Measurements from ENCODE around the gene E2F6. TPM values are rescaled to one million over a fixed set of nuclear protein-coding genes. Genes with fewer than 3 reads are reported as not detected.
A peak's percentile ranks its signal among the peaks of the same experiment; 100 is the strongest.

E2F6 gene
- polyA plus RNA-seq, 1 of the 3 experiments (the other 2 are of a cell fraction): 15.3 TPM

- TF ChIP-seq CTCF (IDR thresholded peaks at IDR 0.05) (peak; percentile 18; the same call in 1 of the 2 replicates), SIN3A (IDR thresholded peaks at IDR 0.05; ENCODE audit: borderline replicate concordance, low read depth, low read length) (no peak), TAF1 (IDR thresholded peaks at IDR 0.05; ENCODE audit: borderline replicate concordance, low read depth, low read length) (peak; percentile 63; the same call in 1 of the 2 replicates), EZH2phosphoT487 (IDR thresholded peaks at IDR 0.05; ENCODE audit: borderline replicate concordance, low read depth) (0 out of 2 replicates have a peak, but pooled peaks have one; percentile 40)
Observed at GRCh38 chr2:11482473-11483035, 16.6 kb upstream of the E2F6 start (continued).

DNA sequence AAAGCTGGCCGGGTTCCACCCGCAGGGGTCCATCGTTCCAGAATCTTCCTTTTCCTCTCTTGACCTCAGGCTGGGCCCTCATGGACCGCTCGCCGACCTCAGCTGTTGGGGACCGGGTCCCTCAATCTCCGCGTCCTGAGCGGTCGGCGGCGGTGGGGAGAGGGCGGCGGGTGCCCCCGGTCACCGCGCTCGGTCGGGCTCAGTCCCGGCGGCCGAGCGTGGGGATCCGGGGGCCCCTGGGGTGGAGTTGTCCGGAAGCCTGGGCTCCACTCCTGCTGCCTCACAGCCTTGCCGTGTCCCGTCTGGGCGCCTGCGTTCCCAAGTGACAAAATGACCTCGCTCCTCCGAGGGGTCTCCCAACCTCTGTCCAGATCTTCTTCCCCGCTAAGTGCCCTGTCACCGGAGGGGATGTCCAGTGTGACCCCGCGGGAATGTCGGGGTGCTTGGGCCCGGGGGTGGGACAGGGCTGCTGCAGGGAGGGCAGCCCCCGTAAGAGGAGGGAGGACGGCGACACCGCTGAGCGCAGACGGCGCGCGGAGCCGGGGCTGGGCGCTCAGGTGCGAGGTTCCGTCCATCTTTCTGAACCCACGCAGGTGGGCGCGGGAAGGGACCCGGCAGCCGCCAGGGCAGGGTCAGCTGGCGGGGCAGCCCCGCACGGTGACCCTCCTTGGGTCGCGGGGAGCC, 16.0 kb upstream of the E2F6 start:
- H3F3A ChIP-seq (replicated peaks; ENCODE audit: insufficient read depth): no peaks in the 10 kb centered on the region
- H3K4me2 ChIP-seq: peak overlapping the region; percentile 83; the same call in 1 of the 2 replicates
- H4K20me1 ChIP-seq (ENCODE audit: insufficient read depth): no peaks in the 10 kb centered on the region
- ChIA-PET CTCF (interaction anchor here (0.9 to 13.2 kb wide), 11 partner anchors 10 to 350 kb away, joined by 3 to 708 read pairs (median 4); partner anchors contain the start of gene GREB1), POLR2A (interaction anchor here (0.6 to 2.5 kb wide), 4 partner anchors 16 to 102 kb away, joined by 4 to 16 read pairs (median 5); partner anchors contain the start of gene E2F6)
- no peak overlapping the region for H3K9ac ChIP-seq
- H3K4me3 ChIP-seq (ENCODE audit: low read depth in 2 of 2, low read length in 1 of 2): peak overlapping the region; percentile 62 to 67; a peak in 3 of 4 replicates
- 86% methylated on average over 42 of the region's 61 CpGs for WGBS (ENCODE audit: low lambda C conversion rate)
- peaks cover 13% of the 10 kb centered on the region; the same call in 1 of the 2 replicates for H3K27me3 ChIP-seq (ENCODE audit: insufficient read depth)
- H3K9me2 ChIP-seq: no peaks in the 10 kb centered on the region
- no peaks in the 10 kb centered on the region for H3K9me3 ChIP-seq
- peaks cover 0 to 6% of the 10 kb centered on the region in 2 experiments; a peak in 1 of 4 replicates for H3K4me1 ChIP-seq (ENCODE audit: control insufficient read depth in 1 of 2, insufficient read depth in 2 of 2, low read depth in 1 of 2, low read length in 1 of 2)
- H2AFZ ChIP-seq (ENCODE audit: low read depth): no peak overlapping the region
- no peaks in the 10 kb centered on the region for H3K36me3 ChIP-seq (replicated peaks in 1 of 2; ENCODE audit: control insufficient read depth in 1 of 2, insufficient read depth in 2 of 2, low read length in 1 of 2)
- no peak for DNase-seq
- H3K27ac ChIP-seq (ENCODE audit: low read depth in 2 of 2, low read length in 1 of 2): peak overlapping the region in 1 of 2 experiments; percentile 4; a peak in 1 of 4 replicates
- no peaks in the 10 kb centered on the region for H3K79me2 ChIP-seq (ENCODE audit: insufficient read depth)
- no peak for TF ChIP-seq TAF1 (IDR thresholded peaks at IDR 0.05; ENCODE audit: borderline replicate concordance, low read depth, low read length)
- no peak for TF ChIP-seq CHD2 (IDR thresholded peaks at IDR 0.05; ENCODE audit: low read length, partially characterized antibody)
- no peak for TF ChIP-seq FOXM1 (IDR thresholded peaks at IDR 0.05; ENCODE audit: low read depth)
- TF ChIP-seq GABPA (IDR thresholded peaks at IDR 0.05; ENCODE audit: low read depth): no peak
- no peak for TF ChIP-seq REST (IDR thresholded peaks at IDR 0.05; ENCODE audit: low read depth, low read length)
- no peak for TF ChIP-seq GATA2 (CRISPR knock-in tag; IDR thresholded peaks at IDR 0.05)
- no peak for TF ChIP-seq TEAD4 (IDR thresholded peaks at IDR 0.05; ENCODE audit: borderline replicate concordance, insufficient read depth)

All from SK-N-SH (cell line).